H1 (cell line): ENCODE data around the gene GRK3. TPM values are rescaled to one million over a fixed set of nuclear protein-coding genes. Genes with fewer than 3 reads are reported as not detected.

Experiments used
- CTCF ChIA-PET: fragments of 300-600 bp; sonication (Branson Sonifier 250); formaldehyde crosslinking; loops from one replicate; lab custom pipeline; 2021; ENCODE audit not compliant: partially characterized antibody; lab: Charles Lee
- POLR2A ChIA-PET: fragments of 300-600 bp; sonication (Branson Sonifier 250); formaldehyde crosslinking; loops from one replicate; lab custom pipeline; 2021; ENCODE audit warnings: inconsistent platforms; ENCODE audit not compliant: partially characterized antibody; lab: Charles Lee
- DNase-seq, 2 experiments: peaks; one replicate each; pipeline versions ENCODE4 v3.0.0 to v3.0.0-alpha.2; 2010 to 2022; ENCODE audit warnings: low spot score in 2 of 2, low read depth in 1 of 2, mixed read lengths in 1 of 2
- FAIRE-seq: peaks from 2 replicates; lab custom pipeline; 2011; peaks lifted over from hg19 to GRCh38; lab: Jason Lieb, UNC
- H2AFZ ChIP-seq: 2 replicates; pipeline ENCODE4 v1.8.1; 2012; ENCODE audit warnings: low read length, inconsistent platforms
- H2AK5ac ChIP-seq: 2 replicates; pipeline ENCODE4 v1.6.1; 2013; ENCODE audit warnings: low read depth, low read length
- H2BK120ac ChIP-seq: replicated peaks from 2 replicates; pipeline ENCODE3; 2013; ENCODE audit warnings: low read depth, low read length, inconsistent platforms
- H2BK12ac ChIP-seq: 2 replicates; pipeline ENCODE4 v1.6.1; 2013; ENCODE audit warnings: low read depth, low read length
- H2BK15ac ChIP-seq: 2 replicates; pipeline ENCODE4 v1.6.1; 2013; ENCODE audit warnings: low read length
- H2BK20ac ChIP-seq: 2 replicates; pipeline ENCODE4 v1.6.1; 2013; ENCODE audit warnings: low read length
- H2BK5ac ChIP-seq: 2 replicates; pipeline ENCODE4 v1.6.1; 2013; ENCODE audit warnings: low read depth, low read length
- H3K14ac ChIP-seq: 2 replicates; pipeline ENCODE4 v1.6.1; 2013; ENCODE audit warnings: inconsistent platforms; ENCODE audit not compliant: insufficient read length
- H3K18ac ChIP-seq: 2 replicates; pipeline ENCODE4 v1.6.1; 2013; ENCODE audit warnings: low read length; ENCODE audit errors: extremely low read depth
- H3K23ac ChIP-seq: 2 replicates; pipeline ENCODE4 v1.6.1; 2013; ENCODE audit warnings: inconsistent platforms; ENCODE audit not compliant: insufficient read length
- H3K23me2 ChIP-seq: 2 replicates; pipeline ENCODE4 v1.6.1; 2013; ENCODE audit warnings: low read depth, low read length
- H3K27ac ChIP-seq: 2 replicates; pipeline ENCODE4 v1.6.1; 2011; ENCODE audit warnings: low read depth, low read length, inconsistent platforms
- H3K27me3 ChIP-seq, 4 experiments: replicated peaks in 1 of 4; 1 replicate in 1 of 4; 2 replicates in 3 of 4; pipeline versions ENCODE4 v1.6.1 to v1.8.1; 2011 to 2013; ENCODE audit warnings: low read length in 3 of 4, mild to moderate bottlenecking in 3 of 4, inconsistent platforms in 2 of 4, mixed read lengths in 2 of 4, moderate library complexity in 1 of 4; ENCODE audit not compliant: control insufficient read depth in 3 of 4, insufficient read depth in 3 of 4; ENCODE audit errors: extremely low read depth in 1 of 4
- H3K36me3 ChIP-seq, 4 experiments: 2 replicates each; pipeline versions ENCODE4 v1.6.1 to v1.8.1; 2011 to 2013; ENCODE audit warnings: mild to moderate bottlenecking in 4 of 4, low read length in 3 of 4, moderate library complexity in 2 of 4, control low read depth in 1 of 4, inconsistent platforms in 1 of 4; ENCODE audit not compliant: insufficient read depth in 4 of 4, control insufficient read depth in 2 of 4
- H3K4ac ChIP-seq: replicated peaks from 2 replicates; pipeline ENCODE3; 2013; ENCODE audit warnings: low read length, low read depth, mixed read lengths, inconsistent platforms; ENCODE audit not compliant: insufficient read length
- H3K4me1 ChIP-seq, 4 experiments: replicated peaks in 1 of 4; 1 replicate in 1 of 4; 2 replicates in 3 of 4; pipeline versions ENCODE4 v1.6.1 to v1.8.1; 2011 to 2013; ENCODE audit warnings: low read length in 3 of 4, inconsistent platforms in 2 of 4, mixed read lengths in 1 of 4; ENCODE audit not compliant: insufficient read depth in 4 of 4, control insufficient read depth in 3 of 4
- H3K4me2 ChIP-seq, 2 experiments: 2 replicates each; pipeline versions ENCODE4 v1.6.1 to v1.8.1; 2011 to 2013; ENCODE audit warnings: low read depth in 2 of 2, low read length in 2 of 2, control low read depth in 1 of 2, inconsistent platforms in 1 of 2, mild to moderate bottlenecking in 1 of 2; ENCODE audit not compliant: insufficient read depth in 1 of 2
- H3K4me3 ChIP-seq, 4 experiments: fragments of 200-600, 300-600 bp in 1 of 4; sonication (generic), shearing (Covaris generic), sonication (Bioruptor Twin) in 1 of 4; 2 replicates each; pipeline versions ENCODE4 v1.5.1 to v1.8.1; 2011 to 2016; ENCODE audit warnings: low read length in 4 of 4, low read depth in 3 of 4, control low read depth in 2 of 4, inconsistent platforms in 2 of 4, mild to moderate bottlenecking in 2 of 4, mixed read lengths in 1 of 4, moderate library complexity in 1 of 4; ENCODE audit not compliant: insufficient read depth in 2 of 4; ENCODE audit errors: extremely low read depth in 1 of 4
- H3K56ac ChIP-seq: replicated peaks from 2 replicates; pipeline ENCODE3; 2013; ENCODE audit warnings: low read depth, mild to moderate bottlenecking, mixed read lengths, low read length, inconsistent platforms; ENCODE audit not compliant: insufficient read length
- H3K79me1 ChIP-seq: 2 replicates; pipeline ENCODE4 v1.6.1; 2013; ENCODE audit warnings: low read depth, low read length, control low read depth
- H3K79me2 ChIP-seq, 2 experiments: 2 replicates each; pipeline versions ENCODE4 v1.6.1 to v1.8.1; 2012 to 2013; ENCODE audit warnings: low read length in 2 of 2, mild to moderate bottlenecking in 2 of 2, inconsistent platforms in 1 of 2; ENCODE audit not compliant: insufficient read depth in 2 of 2, control insufficient read depth in 1 of 2
- H3K9ac ChIP-seq, 4 experiments: replicated peaks in 1 of 4; 1 replicate in 1 of 4; 2 replicates in 3 of 4; pipeline versions ENCODE4 v1.6.1 to v1.8.1; 2011 to 2013; ENCODE audit warnings: low read depth in 3 of 4, low read length in 3 of 4, control low read depth in 2 of 4, mild to moderate bottlenecking in 2 of 4, moderate library complexity in 2 of 4, inconsistent platforms in 1 of 4; ENCODE audit errors: extremely low read depth in 1 of 4
- H3K9me3 ChIP-seq, 2 experiments: 2 replicates each; pipeline versions ENCODE4 v1.6.1 to v1.8.1; 2012 to 2013; ENCODE audit warnings: mild to moderate bottlenecking in 2 of 2, moderate library complexity in 2 of 2, control low read depth in 1 of 2, inconsistent platforms in 1 of 2, low read depth in 1 of 2, low read length in 1 of 2, mixed read lengths in 1 of 2; ENCODE audit not compliant: insufficient read depth in 2 of 2
- H4K20me1 ChIP-seq, 2 experiments: replicated peaks in 1 of 2; 2 replicates each; pipeline versions ENCODE3 to v1.8.1; 2011 to 2013; ENCODE audit warnings: inconsistent platforms in 2 of 2, low read length in 2 of 2, mild to moderate bottlenecking in 1 of 2; ENCODE audit not compliant: insufficient read depth in 2 of 2, control insufficient read depth in 1 of 2
- H4K5ac ChIP-seq: 2 replicates; pipeline ENCODE4 v1.6.1; 2013; ENCODE audit warnings: low read length, low read depth, mixed read lengths, inconsistent platforms; ENCODE audit not compliant: insufficient read length
- H4K8ac ChIP-seq: 2 replicates; pipeline ENCODE4 v1.8.0; 2013; ENCODE audit warnings: mild to moderate bottlenecking, moderate library complexity, low read length, inconsistent platforms; ENCODE audit not compliant: insufficient read depth; ENCODE audit errors: extremely low read depth
- H4K91ac ChIP-seq: replicated peaks from 2 replicates; pipeline ENCODE3; 2013; ENCODE audit warnings: low read length, mixed read lengths, inconsistent platforms; ENCODE audit not compliant: insufficient read length
- SIRT6 ChIP-seq: IDR thresholded peaks from one replicate; pipeline ENCODE4 v1.7.1; 2012; ENCODE audit warnings: low read length, inconsistent platforms
- SIX5 ChIP-seq: IDR thresholded peaks from 2 replicates; pipeline ENCODE4 v1.6.1; 2011; ENCODE audit warnings: mild to moderate bottlenecking, low read depth, low read length
- WGBS, 2 experiments: shearing (Covaris generic) in 1 of 2; methylation state at CpG; one replicate each; pipeline versions ENCODE4 v1.1.6 to v1.1.7; 2013 to 2015; ENCODE audit warnings: low lambda C conversion rate in 2 of 2, mixed read lengths in 2 of 2, inconsistent platforms in 1 of 2, low coverage in 1 of 2, missing lambda C conversion rate in 1 of 2; ENCODE audit not compliant: insufficient replicate concordance in 2 of 2, insufficient coverage in 1 of 2, insufficient read length in 1 of 2; ENCODE audit errors: extremely low coverage in 1 of 2, missing lambda C conversion rate in 1 of 2; 5-methylcytosine and 5-hydroxymethylcytosine counted together
- polyA plus RNA-seq, 7 experiments: library from polyadenylated mRNA; depleted of rRNA in 3 of 7; stranded (reverse) in 5 of 7; unstranded in 2 of 7; fragments of >200 nt in 5 of 7; fragments of 200-250 nt in 2 of 7; gene quantifications; 1 replicate in 5 of 7; 2 replicates in 1 of 7; 4 replicates in 1 of 7; pipeline versions ENCODE4 v1.2.1 to v1.2.3, GENCODE V29; 2011 to 2013; ENCODE audit warnings: missing spikeins in 2 of 7, mixed read lengths in 2 of 7
- total RNA-seq: library from RNA; stranded (reverse); fragmentation: NEBNext Ultra II Directional; extraction: Animal tissue kit (Norgen Biotek cat#: 25700); gene quantifications from 2 replicates; pipeline ENCODE4 v1.2.1, GENCODE V29; 2021

GRK3 gene
- total and polyA plus RNA-seq, 2 of the 8 experiments (the other 6 are each of a cell fraction or from before 2014, with no cell fraction given), result 7.5 to 35.3 TPM

GRCh38 chr22:25736378-25737011 is 172.0 kb downstream of the GRK3 start:
- H3K9ac ChIP-seq, result no peak overlapping the region
- no peak overlapping the region for H3K23ac ChIP-seq
- no peak overlapping the region for H3K4me3 ChIP-seq
- H3K27ac ChIP-seq, result no peak overlapping the region
- H4K20me1 ChIP-seq, result no peaks in the 10 kb centered on the region
- no peaks in the 10 kb centered on the region for H3K79me2 ChIP-seq
- H3K14ac ChIP-seq, result no peak overlapping the region
- no peak overlapping the region for H2AK5ac ChIP-seq
- no peak overlapping the region for H2AFZ ChIP-seq
- ChIA-PET CTCF (interaction anchor here (0.7 to 0.8 kb wide), 2 partner anchors 132 to 274 kb away, joined by 3 read pairs; no protein-coding TSS in a partner anchor), POLR2A (interaction anchor here (1.4 kb wide), 1 partner anchor 10 kb away, joined by 3 read pairs; no protein-coding TSS in a partner anchor)
- H3K56ac ChIP-seq, result no peak overlapping the region
- no peaks in the 10 kb centered on the region for H3K79me1 ChIP-seq
- H3K4me2 ChIP-seq, result no peak overlapping the region
- H3K18ac ChIP-seq, result no peak overlapping the region
- H4K5ac ChIP-seq, result no peak overlapping the region
- DNase-seq (no peak), FAIRE-seq (no peak)
- no peak overlapping the region for H3K4ac ChIP-seq
- H2BK5ac ChIP-seq, result no peak overlapping the region
- no peak overlapping the region for H4K8ac ChIP-seq
- no peaks in the 10 kb centered on the region for H3K9me3 ChIP-seq
- H2BK15ac ChIP-seq, result no peak overlapping the region
- no peak overlapping the region for H4K91ac ChIP-seq
- H2BK120ac ChIP-seq, result no peak overlapping the region
- H3K23me2 ChIP-seq, result no peaks in the 10 kb centered on the region
- H2BK20ac ChIP-seq, result no peak overlapping the region
- no peaks in the 10 kb centered on the region for H3K36me3 ChIP-seq
- 80% methylated on average over 9 of the region's 9 CpGs; no CpG with 5 or more reads in 1 of the 2 experiments for WGBS, 2 experiments
- no peaks in the 10 kb centered on the region for H3K27me3 ChIP-seq
- no peaks in the 10 kb centered on the region for H3K4me1 ChIP-seq
- H2BK12ac ChIP-seq, result no peak overlapping the region
- no peak for TF ChIP-seq SIX5
- TF ChIP-seq SIRT6, result no peak
